HUES6 (cell line): ENCODE data around the gene PSMD14.

ENCODE experiments used
- H3K27ac ChIP-seq: 2 replicates; pipeline ENCODE4 v1.7.0; 2013; ENCODE audit warnings: low read depth, mild to moderate bottlenecking, low read length, inconsistent platforms
- H3K27me3 ChIP-seq: 2 replicates; pipeline ENCODE4 v1.6.1; 2013; ENCODE audit warnings: low read length; ENCODE audit not compliant: control insufficient read depth, insufficient read depth
- H3K36me3 ChIP-seq: 2 replicates; pipeline ENCODE4 v1.6.1; 2013; ENCODE audit warnings: low read length; ENCODE audit not compliant: control insufficient read depth, insufficient read depth
- H3K4me1 ChIP-seq: 2 replicates; pipeline ENCODE4 v1.6.1; 2013; ENCODE audit warnings: low read length; ENCODE audit not compliant: control insufficient read depth, insufficient read depth
- H3K4me3 ChIP-seq: 2 replicates; pipeline ENCODE4 v1.5.1; 2013; ENCODE audit warnings: low read depth, low read length
- H3K9ac ChIP-seq: one replicate; pipeline ENCODE4 v1.6.1; 2013; ENCODE audit warnings: mild to moderate bottlenecking, low read length
- H3K9me3 ChIP-seq: 2 replicates; pipeline ENCODE4 v1.6.1; 2013; ENCODE audit warnings: low read depth, low read length; ENCODE audit not compliant: control insufficient read depth, insufficient read depth

Gene PSMD14

GRCh38 chr2:161419638-161420190 is 111.5 kb downstream of the PSMD14 start:
- H3K27ac ChIP-seq: no peak overlapping the region
- peaks cover 43% of the 10 kb centered on the region for H3K4me1 ChIP-seq
- H3K36me3 ChIP-seq: no peaks in the 10 kb centered on the region
- H3K9me3 ChIP-seq: no peaks in the 10 kb centered on the region
- peaks cover 100% of the 10 kb centered on the region for H3K27me3 ChIP-seq
- H3K9ac ChIP-seq: no peak overlapping the region
- no peak overlapping the region for H3K4me3 ChIP-seq

DNA sequence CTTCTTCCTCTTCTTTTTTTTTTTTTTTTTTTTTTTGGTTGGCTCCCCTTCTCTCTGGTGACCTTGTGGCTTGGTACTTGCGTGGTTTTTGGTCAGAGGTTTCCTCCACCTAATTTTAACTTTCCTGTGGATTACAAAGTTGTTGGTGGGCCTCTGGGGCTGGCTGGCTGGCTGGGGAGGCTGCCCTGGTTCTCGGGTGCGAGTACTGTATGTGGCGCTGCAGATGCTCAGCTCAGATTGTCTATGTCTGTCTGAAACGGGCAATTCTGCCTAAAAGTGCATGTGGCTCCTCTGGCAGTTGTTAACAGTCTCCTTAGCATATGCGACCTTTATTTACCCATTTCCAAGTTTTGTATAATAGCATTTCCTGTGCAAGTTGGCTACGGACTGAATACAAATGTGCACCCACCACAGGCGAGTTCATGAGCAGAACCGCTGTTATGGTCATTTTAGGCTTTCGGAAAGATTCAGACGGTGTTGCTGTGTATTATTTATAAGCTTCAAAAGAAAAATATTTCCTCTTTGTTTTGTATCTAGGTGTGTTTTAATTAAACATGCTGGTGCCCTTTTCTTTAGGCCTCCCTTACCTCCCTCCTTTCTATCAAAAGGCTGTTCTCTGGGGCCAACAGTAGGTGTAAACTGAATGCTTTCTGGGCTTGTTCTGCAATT is 112.3 kb downstream of the PSMD14 start:
- no peak overlapping the region for H3K27ac ChIP-seq
- peaks cover 35% of the 10 kb centered on the region for H3K4me1 ChIP-seq
- H3K36me3 ChIP-seq: no peaks in the 10 kb centered on the region
- no peaks in the 10 kb centered on the region for H3K9me3 ChIP-seq
- H3K4me3 ChIP-seq: no peak overlapping the region
- H3K27me3 ChIP-seq: peaks cover 100% of the 10 kb centered on the region
- no peak overlapping the region for H3K9ac ChIP-seq

DNA sequence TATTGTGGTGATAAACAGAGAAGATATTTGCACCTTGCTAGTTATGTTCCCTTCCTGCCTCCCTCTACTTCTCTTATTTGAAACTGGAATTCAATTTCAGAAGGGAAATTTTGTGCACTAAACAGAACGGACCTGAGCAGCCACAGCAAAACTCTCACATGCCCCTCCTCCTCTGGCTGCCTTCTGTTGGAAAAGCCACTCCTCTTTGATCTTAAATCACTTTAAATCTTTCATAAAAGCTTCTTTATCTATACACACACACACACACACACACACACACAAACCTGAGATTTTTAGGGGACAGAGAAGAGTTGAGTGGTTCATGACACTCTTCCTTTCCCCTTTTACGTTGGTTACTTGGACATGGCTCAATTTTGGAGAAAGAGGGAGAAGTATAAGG is 113.5 kb downstream of the PSMD14 start:
- Histone ChIP-seq H3K27ac (no peak overlapping the region), H3K9ac (no peak overlapping the region), H3K4me3 (no peak overlapping the region), H3K36me3 (no peaks in the 10 kb centered on the region), H3K27me3 (peaks cover 100% of the 10 kb centered on the region), H3K4me1 (peaks cover 24% of the 10 kb centered on the region), H3K9me3 (no peaks in the 10 kb centered on the region)

- peak overlapping the region; percentile 66 for H3K4me3 ChIP-seq
- H3K36me3 ChIP-seq: no peaks in the 10 kb centered on the region
- no peaks in the 10 kb centered on the region for H3K9me3 ChIP-seq
- peaks cover 19% of the 10 kb centered on the region for H3K4me1 ChIP-seq
- H3K9ac ChIP-seq: no peak overlapping the region
- peaks cover 100% of the 10 kb centered on the region for H3K27me3 ChIP-seq
- no peak overlapping the region for H3K27ac ChIP-seq
These were observed 114.7 kb downstream of the PSMD14 start for GRCh38 chr2:161422816-161423403.

GRCh38 chr2:161423421-161424393 is 115.5 kb downstream of the PSMD14 start:
- H3K36me3 ChIP-seq: no peaks in the 10 kb centered on the region
- H3K9ac ChIP-seq: no peak overlapping the region
- peak overlapping the region; percentile 66 for H3K4me3 ChIP-seq
- H3K9me3 ChIP-seq: no peaks in the 10 kb centered on the region
- H3K4me1 ChIP-seq: peaks cover 11% of the 10 kb centered on the region; the same call in 1 of the 2 replicates
- H3K27ac ChIP-seq: no peak overlapping the region
- H3K27me3 ChIP-seq: peaks cover 100% of the 10 kb centered on the region

DNA sequence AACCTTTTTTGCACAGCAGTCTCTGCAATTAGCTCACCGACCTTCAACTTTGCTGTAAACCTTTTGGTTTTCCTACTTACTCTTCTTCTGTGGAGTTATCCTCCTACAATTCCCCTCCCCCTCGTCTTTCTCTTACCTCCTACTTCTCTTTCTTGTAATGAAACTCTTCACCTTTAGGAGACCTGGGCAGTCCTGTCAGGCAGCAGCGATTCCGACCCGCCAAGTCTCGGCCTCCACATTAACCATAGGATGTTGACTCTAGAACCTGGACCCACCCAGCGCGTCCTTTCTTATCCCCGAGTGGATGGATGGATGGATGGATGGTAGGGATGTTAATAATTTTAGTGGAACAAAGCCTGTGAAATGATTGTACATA is 116.2 kb downstream of the PSMD14 start:
- H3K9ac ChIP-seq: no peak overlapping the region
- H3K36me3 ChIP-seq: no peaks in the 10 kb centered on the region
- no peaks in the 10 kb centered on the region for H3K9me3 ChIP-seq
- peaks cover 7% of the 10 kb centered on the region; the same call in 1 of the 2 replicates for H3K4me1 ChIP-seq
- H3K4me3 ChIP-seq: peak overlapping the region; percentile 66
- H3K27me3 ChIP-seq: peaks cover 100% of the 10 kb centered on the region
- no peak overlapping the region for H3K27ac ChIP-seq

GRCh38 chr2:161424891-161425727 is 116.9 kb downstream of the PSMD14 start:
- Histone ChIP-seq H3K27me3 (peaks cover 100% of the 10 kb centered on the region), H3K9ac (no peak overlapping the region), H3K27ac (no peak overlapping the region), H3K4me3 (no peak overlapping the region), H3K4me1 (peaks cover 7% of the 10 kb centered on the region; the same call in 1 of the 2 replicates), H3K9me3 (no peaks in the 10 kb centered on the region), H3K36me3 (no peaks in the 10 kb centered on the region)

- no peak overlapping the region for H3K27ac ChIP-seq
- H3K4me3 ChIP-seq: no peak overlapping the region
- H3K36me3 ChIP-seq: no peaks in the 10 kb centered on the region
- peaks cover 100% of the 10 kb centered on the region for H3K27me3 ChIP-seq
- peaks cover 7% of the 10 kb centered on the region; the same call in 1 of the 2 replicates for H3K4me1 ChIP-seq
- no peaks in the 10 kb centered on the region for H3K9me3 ChIP-seq
- no peak overlapping the region for H3K9ac ChIP-seq
These were observed 117.7 kb downstream of the PSMD14 start for GRCh38 chr2:161425728-161426454.

DNA sequence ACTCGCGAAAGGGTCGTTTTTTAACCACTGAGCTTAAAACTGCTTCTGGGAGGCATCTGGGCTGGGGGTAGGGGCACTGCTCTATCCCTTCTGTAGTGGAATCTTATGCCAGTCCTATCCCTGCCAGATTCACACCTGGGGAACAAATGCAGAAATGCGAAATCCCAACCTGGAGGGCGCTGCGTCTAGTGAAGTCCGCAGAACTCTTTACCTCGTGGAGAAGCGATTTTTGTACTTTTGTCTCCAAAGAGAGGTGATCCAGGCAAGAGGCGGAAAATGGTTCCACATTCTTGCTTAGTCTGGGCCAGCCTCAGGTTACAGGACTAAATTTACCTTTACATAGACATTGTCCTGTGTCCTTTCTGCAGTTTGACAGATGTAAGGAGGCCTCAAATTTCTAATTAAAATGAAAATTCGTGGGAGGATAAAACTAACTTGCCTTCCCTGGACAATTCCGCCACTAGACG is 118.3 kb downstream of the PSMD14 start:
- H3K27me3 ChIP-seq: peaks cover 99% of the 10 kb centered on the region
- H3K4me3 ChIP-seq: peak overlapping the region; percentile 55
- no peak overlapping the region for H3K27ac ChIP-seq
- peaks cover 7% of the 10 kb centered on the region; the same call in 1 of the 2 replicates for H3K4me1 ChIP-seq
- no peaks in the 10 kb centered on the region for H3K9me3 ChIP-seq
- no peak overlapping the region for H3K9ac ChIP-seq
- no peaks in the 10 kb centered on the region for H3K36me3 ChIP-seq
